WTC11 (cell line): ENCODE data around the gene SERPINB12. TPM values are rescaled to one million over a fixed set of nuclear protein-coding genes. Genes with fewer than 3 reads are reported as not detected.

ENCODE experiments used
- ATAC-seq: fragments of 200-7000 bp; cut with Tn5 transposase; 2 replicates; pipeline ENCODE4 v1.10.0; 2021; ENCODE audit warnings: mild to moderate bottlenecking, moderate library complexity
- CTCF ChIA-PET: fragments of 300-600 bp; sonication (Branson Sonifier 250); formaldehyde crosslinking; loops from one replicate; lab custom pipeline; 2021; ENCODE audit warnings: antibody characterized with exemption; lab: Charles Lee
- POLR2A ChIA-PET: fragments of 350-600 bp; sonication (Branson Sonifier 250); formaldehyde crosslinking; loops from one replicate; lab custom pipeline; 2021; ENCODE audit warnings: antibody characterized with exemption; lab: Charles Lee
- DNase-seq: peaks from one replicate; pipeline ENCODE4 v3.0.0; 2021; ENCODE audit warnings: low spot score
- H3K27ac Mint-ChIP-seq: 2 replicates; pipeline ENCODE4 v1.8.0; 2021; ENCODE audit warnings: mixed read lengths
- H3K27me3 Mint-ChIP-seq: 2 replicates; pipeline ENCODE4 v1.8.0; 2021; ENCODE audit warnings: low read depth, mild to moderate bottlenecking, moderate library complexity, mixed read lengths
- H3K36me3 Mint-ChIP-seq: 2 replicates; pipeline ENCODE4 v1.8.0; 2021; ENCODE audit warnings: mixed read lengths
- H3K4me1 Mint-ChIP-seq: 2 replicates; pipeline ENCODE4 v1.8.0; 2022; ENCODE audit warnings: mixed read lengths
- H3K4me3 Mint-ChIP-seq: 2 replicates; pipeline ENCODE4 v1.8.0; 2021; ENCODE audit warnings: mild to moderate bottlenecking, moderate library complexity, mixed read lengths
- H3K9me3 Mint-ChIP-seq: 2 replicates; pipeline ENCODE4 v1.8.0; 2021; ENCODE audit warnings: mixed read lengths
- E2F1 ChIP-seq: sonication (generic); formaldehyde crosslinking; IDR thresholded peaks from 2 replicates; pipeline ENCODE4 v1.8.0; 2022; ENCODE audit warnings: mild to moderate bottlenecking, missing genetic modification reagents
- EMX1 ChIP-seq: fragments of 250-450 bp; sonication (Bioruptor Pico); IDR thresholded peaks from 2 replicates; pipeline ENCODE4 v1.8.0; 2021; ENCODE audit warnings: mild to moderate bottlenecking
- ERG ChIP-seq: fragments of 250-450 bp; sonication (Bioruptor Pico); IDR thresholded peaks from 2 replicates; pipeline ENCODE4 v1.8.0; 2021; ENCODE audit warnings: mild to moderate bottlenecking
- GRHL2 ChIP-seq: fragments of 250-450 bp; sonication (Bioruptor Pico); IDR thresholded peaks from 2 replicates; pipeline ENCODE4 v1.8.0; 2022; ENCODE audit warnings: mild to moderate bottlenecking, moderate library complexity; ENCODE audit not compliant: insufficient replicate concordance, severe bottlenecking
- NR1H2 ChIP-seq: sonication (generic); formaldehyde crosslinking; IDR thresholded peaks from 2 replicates; pipeline ENCODE4 v1.9.0; 2021; ENCODE audit warnings: mild to moderate bottlenecking, moderate library complexity, missing genetic modification reagents
- NR3C1 ChIP-seq: sonication (generic); formaldehyde crosslinking; conservative IDR thresholded peaks from 2 replicates; pipeline ENCODE4 v1.8.1; 2023; ENCODE audit warnings: low read depth, mild to moderate bottlenecking, missing genetic modification reagents
- PRDM15 ChIP-seq: sonication (generic); formaldehyde crosslinking; IDR thresholded peaks from 2 replicates; pipeline ENCODE4 v1.8.0; 2022; ENCODE audit warnings: missing genetic modification reagents
- TEAD4 ChIP-seq: sonication (generic); formaldehyde crosslinking; IDR thresholded peaks from 2 replicates; pipeline ENCODE4 v1.8.0; 2022; ENCODE audit warnings: mild to moderate bottlenecking, missing genetic modification reagents
- ZNF317 ChIP-seq: sonication (generic); formaldehyde crosslinking; IDR thresholded peaks from 2 replicates; pipeline ENCODE4 v1.8.1; 2023; ENCODE audit warnings: low read depth, mild to moderate bottlenecking, moderate library complexity, missing genetic modification reagents, borderline replicate concordance
- ZNF416 ChIP-seq: fragments of 250-450 bp; sonication (Bioruptor Pico); IDR thresholded peaks from 2 replicates; pipeline ENCODE4 v1.9.0; 2021; ENCODE audit warnings: mild to moderate bottlenecking, inconsistent platforms
- ZNF425 ChIP-seq: fragments of 250-450 bp; sonication (Bioruptor Pico); conservative IDR thresholded peaks from 2 replicates; pipeline ENCODE4 v1.9.0; 2021; ENCODE audit warnings: mild to moderate bottlenecking
- ZSCAN18 ChIP-seq: fragments of 250-450 bp; sonication (Bioruptor Pico); IDR thresholded peaks from 2 replicates; pipeline ENCODE4 v2.1.2; 2022; ENCODE audit warnings: mild to moderate bottlenecking, moderate library complexity
- total RNA-seq: library from RNA; stranded (reverse); gene quantifications from 3 replicates; pipeline ENCODE4 v1.2.3, GENCODE V29; 2021

The SERPINB12 gene
- total RNA-seq, 1 experiment from 2014 or later: not detected

- TF ChIP-seq TEAD4 (CRISPR knock-in tag) (no peak), PRDM15 (CRISPR knock-in tag) (no peak), ZNF317 (no peak)
Observed at GRCh38 chr18:63564021-63564420, 21.9 kb downstream of the SERPINB12 start (continued).

GRCh38 chr18:63564561-63564960 lies 22.4 kb downstream of the SERPINB12 start:
- TF ChIP-seq ZNF425 (no peak), GRHL2 (no peak), ZNF416 (CRISPR knock-in tag) (no peak), NR3C1 (CRISPR knock-in tag) (no peak), ERG (CRISPR knock-in tag) (no peak), E2F1 (CRISPR knock-in tag) (no peak)
- ChIA-PET CTCF (interaction anchor here (1.2 kb wide), 1 partner anchor 13 kb away, joined by 3 read pairs; no protein-coding TSS in a partner anchor), POLR2A (interaction anchor here (1.0 kb wide), 1 partner anchor 14 kb away, joined by 3 read pairs; no protein-coding TSS in a partner anchor)
- Mint-ChIP-seq H3K27ac (no peak overlapping the region), H3K4me3 (no peak overlapping the region), H3K9me3 (peaks cover 8% of the 10 kb centered on the region; the same call in 1 of the 2 replicates), H3K4me1 (no peaks in the 10 kb centered on the region; the same call in 1 of the 2 replicates), H3K27me3 (no peaks in the 10 kb centered on the region), H3K36me3 (no peaks in the 10 kb centered on the region)
- DNase-seq (no peak), ATAC-seq (no peak)

- no peak for DNase-seq
- CTCF ChIA-PET: interaction anchor here (1.2 to 2.3 kb wide), 3 partner anchors 49 to 56 kb away, joined by 4 to 8 read pairs (median 5); no protein-coding TSS in a partner anchor
- peaks cover 5% of the 10 kb centered on the region; the same call in 1 of the 2 replicates for H3K9me3 Mint-ChIP-seq
- no peaks in the 10 kb centered on the region for H3K27me3 Mint-ChIP-seq
- no peak overlapping the region for H3K27ac Mint-ChIP-seq
- no peak for TF ChIP-seq NR1H2 (CRISPR knock-in tag)
- TF ChIP-seq ZSCAN18 (CRISPR knock-in tag): no peak
- TF ChIP-seq EMX1: no peak
- TF ChIP-seq, all 79 proteins: peak for 0
- POLR2A ChIA-PET: no interaction called here
- H3K36me3 Mint-ChIP-seq: no peaks in the 10 kb centered on the region
- H3K4me1 Mint-ChIP-seq: no peaks in the 10 kb centered on the region; the same call in 1 of the 2 replicates
- H3K4me3 Mint-ChIP-seq: no peak overlapping the region
- ATAC-seq: no peak
Observed at GRCh38 chr18:63567276-63567675, 25.1 kb downstream of the SERPINB12 start.
